BE2C (cell line): Measurements from ENCODE around the gene SETD6. TPM values are rescaled to one million over a fixed set of nuclear protein-coding genes. Genes with fewer than 3 reads are reported as not detected.

Source experiments
- DNase-seq: peaks from one replicate; pipeline ENCODE4 v3.0.0-alpha.2; 2020
- H3K27me3 ChIP-seq: fragments of 250-450 bp; sonication (Bioruptor Pico); 2 replicates; pipeline ENCODE4 v1.5.1; 2020; ENCODE audit warnings: mild to moderate bottlenecking
- H3K36me3 ChIP-seq: fragments of 250-450 bp; sonication (Bioruptor Pico); 2 replicates; pipeline ENCODE4 v1.5.1; 2020; ENCODE audit warnings: mild to moderate bottlenecking
- H3K4me1 ChIP-seq: fragments of 250-450 bp; sonication (Bioruptor Pico); 2 replicates; pipeline ENCODE4 v1.5.1; 2020
- H3K4me3 ChIP-seq: 2 replicates; pipeline ENCODE4 v1.5.1; 2011; ENCODE audit warnings: low read depth, low read length
- H3K9me3 ChIP-seq: fragments of 250-450 bp; sonication (Bioruptor Pico); 2 replicates; pipeline ENCODE4 v1.5.1; 2020
- polyA plus RNA-seq: library from polyadenylated mRNA; unstranded; fragments of >200 nt; gene quantifications from one replicate; pipeline ENCODE4 v1.2.1, GENCODE V29; 2012; ENCODE audit warnings: low read depth, missing spikeins; ENCODE audit not compliant: insufficient read length, insufficient read depth
- TF ChIP-seq, protein P1 (sequence below): IDR thresholded peaks from 2 replicates; pipeline ENCODE4 v1.5.1; 2012; ENCODE audit warnings: mild to moderate bottlenecking, low read depth, low read length

SETD6 gene, protein sequence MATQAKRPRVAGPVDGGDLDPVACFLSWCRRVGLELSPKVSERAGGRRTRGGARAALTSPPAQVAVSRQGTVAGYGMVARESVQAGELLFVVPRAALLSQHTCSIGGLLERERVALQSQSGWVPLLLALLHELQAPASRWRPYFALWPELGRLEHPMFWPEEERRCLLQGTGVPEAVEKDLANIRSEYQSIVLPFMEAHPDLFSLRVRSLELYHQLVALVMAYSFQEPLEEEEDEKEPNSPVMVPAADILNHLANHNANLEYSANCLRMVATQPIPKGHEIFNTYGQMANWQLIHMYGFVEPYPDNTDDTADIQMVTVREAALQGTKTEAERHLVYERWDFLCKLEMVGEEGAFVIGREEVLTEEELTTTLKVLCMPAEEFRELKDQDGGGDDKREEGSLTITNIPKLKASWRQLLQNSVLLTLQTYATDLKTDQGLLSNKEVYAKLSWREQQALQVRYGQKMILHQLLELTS
- polyA plus RNA-seq, result 66.5 TPM

DNA sequence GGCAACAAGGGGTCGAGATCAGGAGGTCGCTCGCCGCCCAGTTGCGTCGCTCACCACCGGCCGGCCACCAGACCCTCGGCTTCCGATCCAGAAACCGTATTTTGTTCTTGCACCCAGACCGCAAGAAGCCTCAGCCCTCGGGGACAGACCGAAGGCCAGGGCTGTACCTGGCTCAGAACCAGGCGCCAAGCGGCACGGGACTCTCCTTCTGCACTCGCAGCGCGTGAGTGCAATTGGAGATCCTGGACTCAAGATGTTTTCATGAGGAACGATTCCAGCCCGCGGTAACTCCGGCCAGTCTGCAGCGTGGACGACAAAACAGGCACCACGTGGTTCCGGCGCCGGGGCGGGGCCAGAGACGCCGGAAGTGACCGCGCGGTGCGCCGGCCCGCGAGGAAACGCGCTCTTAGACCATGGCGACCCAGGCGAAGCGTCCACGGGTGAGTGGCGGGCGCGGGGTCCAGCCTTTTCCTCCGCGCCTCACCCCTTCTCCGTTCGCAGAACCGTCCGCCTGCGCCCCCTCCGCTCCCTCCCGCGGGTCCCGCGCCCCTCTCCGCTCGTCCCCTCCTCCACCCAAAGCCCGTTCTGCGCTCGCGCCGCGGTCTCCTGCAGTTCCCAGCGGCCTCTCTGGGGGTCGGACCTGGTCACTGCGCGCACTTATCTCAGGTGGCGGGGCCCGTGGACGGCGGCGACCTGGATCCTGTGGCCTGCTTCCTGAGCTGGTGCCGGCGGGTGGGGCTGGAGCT, at the start of gene SETD6:
SETD6 (plus strand) TSS at position 393 of the 746 bp plus-strand sequence; CDS start at position 414, 21 bp downstream.
- Histone ChIP-seq H3K4me1 (no peaks in the 10 kb centered on the region; the same call in 1 of the 2 replicates), H3K27me3 (no peaks in the 10 kb centered on the region), H3K36me3 (peaks cover 41% of the 10 kb centered on the region), H3K9me3 (no peaks in the 10 kb centered on the region), H3K4me3 (peak within 1 kb of the TSS; percentile 87)
- peak; percentile 93 for DNase-seq
- TF ChIP-seq, protein P1, sequence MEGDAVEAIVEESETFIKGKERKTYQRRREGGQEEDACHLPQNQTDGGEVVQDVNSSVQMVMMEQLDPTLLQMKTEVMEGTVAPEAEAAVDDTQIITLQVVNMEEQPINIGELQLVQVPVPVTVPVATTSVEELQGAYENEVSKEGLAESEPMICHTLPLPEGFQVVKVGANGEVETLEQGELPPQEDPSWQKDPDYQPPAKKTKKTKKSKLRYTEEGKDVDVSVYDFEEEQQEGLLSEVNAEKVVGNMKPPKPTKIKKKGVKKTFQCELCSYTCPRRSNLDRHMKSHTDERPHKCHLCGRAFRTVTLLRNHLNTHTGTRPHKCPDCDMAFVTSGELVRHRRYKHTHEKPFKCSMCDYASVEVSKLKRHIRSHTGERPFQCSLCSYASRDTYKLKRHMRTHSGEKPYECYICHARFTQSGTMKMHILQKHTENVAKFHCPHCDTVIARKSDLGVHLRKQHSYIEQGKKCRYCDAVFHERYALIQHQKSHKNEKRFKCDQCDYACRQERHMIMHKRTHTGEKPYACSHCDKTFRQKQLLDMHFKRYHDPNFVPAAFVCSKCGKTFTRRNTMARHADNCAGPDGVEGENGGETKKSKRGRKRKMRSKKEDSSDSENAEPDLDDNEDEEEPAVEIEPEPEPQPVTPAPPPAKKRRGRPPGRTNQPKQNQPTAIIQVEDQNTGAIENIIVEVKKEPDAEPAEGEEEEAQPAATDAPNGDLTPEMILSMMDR, result 0 out of 2 replicates have a peak, but pooled peaks have one; percentile 6

DNA sequence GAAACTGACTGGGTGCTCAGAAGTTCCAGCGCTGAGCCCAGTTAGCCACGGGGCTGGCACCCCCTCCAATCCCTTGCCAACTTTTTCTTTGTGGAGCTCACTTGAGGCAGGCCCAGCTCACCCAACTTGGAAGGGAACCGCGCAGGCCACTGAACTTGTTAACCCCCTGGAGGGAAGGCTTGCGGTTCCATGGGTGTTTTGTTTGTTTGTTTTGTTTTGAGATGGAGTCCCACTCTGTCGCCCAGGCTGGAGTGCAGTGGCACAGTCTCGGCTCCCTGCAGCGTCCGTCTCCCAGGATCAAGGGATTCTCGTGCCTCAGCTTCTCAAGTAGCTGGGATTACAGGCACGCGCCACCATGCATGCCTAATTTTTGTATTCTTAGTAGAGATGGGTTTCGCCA, 49.5 kb upstream of the SETD6 start:
- Histone ChIP-seq H3K4me3 (no peak overlapping the region), H3K9me3 (no peaks in the 10 kb centered on the region), H3K27me3 (peaks cover 27% of the 10 kb centered on the region), H3K4me1 (no peaks in the 10 kb centered on the region), H3K36me3 (no peaks in the 10 kb centered on the region)
- no peak for DNase-seq
- TF ChIP-seq, protein P1, result no peak

DNA sequence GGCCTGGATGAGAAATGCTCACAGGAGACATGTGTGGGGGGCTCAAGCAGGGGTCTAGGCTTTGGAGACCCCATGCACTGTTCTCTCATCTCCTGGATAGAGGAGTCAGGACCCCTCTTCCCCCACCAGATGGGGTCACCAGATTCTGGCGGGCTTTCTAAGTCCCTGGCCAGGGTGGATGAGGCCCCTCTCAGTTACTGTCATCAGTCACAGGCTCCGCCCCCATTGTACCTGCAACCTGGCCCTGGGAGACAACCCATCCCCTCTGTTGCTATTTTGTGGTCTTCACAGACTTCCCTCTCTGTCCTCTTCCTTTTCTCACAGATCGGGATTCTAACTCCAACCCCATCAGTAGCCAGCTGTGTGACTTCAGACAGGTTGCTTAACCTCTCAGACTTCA, 48.9 kb upstream of the SETD6 start:
- no peaks in the 10 kb centered on the region for H3K9me3 ChIP-seq
- H3K4me1 ChIP-seq, result no peaks in the 10 kb centered on the region
- H3K4me3 ChIP-seq, result no peak overlapping the region
- peaks cover 27% of the 10 kb centered on the region for H3K27me3 ChIP-seq
- TF ChIP-seq, protein P1, result no peak
- no peak for DNase-seq
- no peaks in the 10 kb centered on the region for H3K36me3 ChIP-seq

DNA sequence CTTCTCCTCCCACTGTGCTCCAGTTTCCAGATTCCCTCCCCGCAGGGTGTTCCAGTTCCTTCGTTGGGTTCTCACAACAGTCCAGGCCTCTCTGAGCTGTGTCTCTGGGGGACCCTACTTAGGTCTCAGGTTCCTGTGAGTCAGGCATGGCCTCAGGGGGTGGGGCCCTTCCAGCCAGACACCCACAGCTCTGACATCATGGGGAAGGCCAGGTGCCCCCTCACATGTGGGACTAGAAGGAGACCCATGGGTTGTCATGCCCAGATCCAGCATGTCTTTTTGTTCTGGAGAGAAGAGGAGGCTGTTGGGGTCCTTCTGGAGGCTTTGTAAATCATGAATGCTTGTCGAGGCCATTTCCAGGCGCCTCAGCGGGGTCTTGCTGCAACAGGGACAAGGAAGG, 47.4 kb upstream of the SETD6 start:
- H3K27me3 ChIP-seq, result peaks cover 27% of the 10 kb centered on the region
- H3K36me3 ChIP-seq, result no peaks in the 10 kb centered on the region
- TF ChIP-seq, protein P1, result no peak
- H3K9me3 ChIP-seq, result no peaks in the 10 kb centered on the region
- H3K4me1 ChIP-seq, result no peaks in the 10 kb centered on the region
- no peak overlapping the region for H3K4me3 ChIP-seq
- peak; percentile 34 for DNase-seq

DNA sequence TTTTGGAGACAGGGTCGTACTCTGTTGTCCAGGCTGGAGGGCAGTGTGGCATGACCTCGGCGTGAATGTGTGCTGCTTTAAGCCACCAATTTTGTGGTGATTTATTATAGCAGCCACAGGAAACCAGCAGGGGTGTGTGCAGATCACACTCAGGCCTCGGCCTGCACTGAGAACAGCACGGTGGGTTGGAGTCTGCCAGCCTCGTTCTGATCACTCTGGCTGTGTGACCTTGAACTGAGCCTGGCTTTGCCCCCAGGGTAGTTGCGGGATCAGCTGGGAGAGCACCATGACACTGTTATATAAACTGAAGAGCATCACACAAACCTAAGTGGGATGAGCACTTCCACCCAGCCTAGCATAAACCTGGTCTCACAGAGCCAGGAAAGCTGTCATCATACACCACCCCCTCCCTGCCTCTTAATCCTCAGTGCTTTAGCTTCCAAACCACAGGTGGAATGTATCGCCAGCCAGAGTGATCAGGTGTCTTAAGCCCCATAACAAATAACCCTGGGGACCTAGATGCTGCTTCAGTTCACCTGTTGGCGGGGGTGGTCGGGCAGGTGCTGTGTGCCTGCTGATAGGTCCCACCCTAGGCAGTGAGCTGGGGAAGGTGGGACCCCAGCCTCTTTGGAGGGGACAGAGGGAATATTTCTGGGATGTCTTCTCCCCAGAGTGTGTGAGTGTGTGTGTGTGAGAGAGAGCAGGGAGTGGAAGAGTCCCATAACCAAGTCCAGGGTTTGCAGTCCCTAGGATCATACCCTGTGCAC, 43.9 kb upstream of the SETD6 start:
- Histone ChIP-seq H3K4me1 (no peaks in the 10 kb centered on the region), H3K27me3 (no peaks in the 10 kb centered on the region), H3K4me3 (no peak overlapping the region), H3K36me3 (no peaks in the 10 kb centered on the region), H3K9me3 (no peaks in the 10 kb centered on the region)
- no peak for DNase-seq
- TF ChIP-seq, protein P1, result no peak
